Measurements from ENCODE around the gene GJB2. TPM values are rescaled to one million over a fixed set of nuclear protein-coding genes. Genes with fewer than 3 reads are reported as not detected.

Gene GJB2
- total RNA-seq = not detected in 2 replicates

DNA sequence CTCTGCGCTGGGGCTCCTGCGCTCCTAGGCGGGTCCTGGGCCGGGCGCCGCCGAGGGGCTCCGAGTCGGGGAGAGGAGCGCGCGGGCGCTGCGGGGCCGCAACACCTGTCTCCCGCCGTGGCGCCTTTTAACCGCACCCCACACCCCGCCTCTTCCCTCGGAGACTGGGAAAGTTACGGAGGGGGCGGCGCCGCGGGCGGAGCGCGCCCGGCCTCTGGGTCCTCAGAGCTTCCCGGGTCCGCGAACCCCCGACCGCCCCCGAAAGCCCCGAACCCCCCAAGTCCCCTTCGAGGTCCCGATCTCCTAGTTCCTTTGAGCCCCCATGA is at the start of gene GJB2:
GJB2 (minus strand) TSS at position 103 of the 326 bp plus-strand sequence. CDS start 3,357 bp downstream, outside the sequence.
- DNase-seq (ENCODE audit: low read depth in 2 of 2) = no peak

DNA sequence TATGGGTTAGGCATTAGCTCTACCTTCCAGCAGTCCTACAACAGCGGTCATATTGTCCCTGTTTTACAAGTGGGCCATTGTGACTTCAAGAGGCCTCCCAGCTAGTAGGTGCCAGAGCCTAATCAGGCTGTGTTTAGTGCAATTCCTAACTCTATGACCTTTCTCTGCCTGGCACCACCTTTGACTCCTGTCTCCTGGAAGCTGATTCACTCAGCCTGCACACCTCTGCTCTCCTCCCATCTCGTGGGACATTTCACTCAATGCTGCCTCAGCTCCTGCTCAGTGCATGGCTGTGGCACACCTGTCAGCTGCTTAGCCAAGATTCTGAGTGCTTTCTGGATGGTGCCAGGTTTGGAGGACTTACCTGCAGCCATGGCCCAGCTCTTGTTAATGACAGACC is 48.9 kb upstream of the GJB2 start:
- DNase-seq (ENCODE audit: low read depth in 2 of 2) = no peak

DNA sequence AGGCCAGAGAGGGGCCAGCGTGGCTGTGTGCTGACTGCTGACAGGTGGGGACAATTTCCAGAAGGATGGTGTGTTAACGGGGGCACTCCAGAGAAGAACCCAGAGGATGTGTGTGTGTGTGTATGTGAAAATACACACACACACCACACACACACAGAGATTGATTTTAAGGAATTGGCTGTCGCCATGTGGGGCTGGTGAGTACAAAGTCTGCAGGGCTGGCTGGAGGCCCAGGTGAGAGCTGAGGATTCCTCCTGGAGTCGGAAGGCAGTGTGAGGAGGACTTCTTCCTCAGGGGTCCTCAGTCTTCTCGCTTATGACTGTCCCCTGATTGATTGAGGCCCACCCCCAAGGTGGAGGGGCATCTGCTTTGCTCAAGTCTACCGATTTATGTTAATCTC is 47.0 kb upstream of the GJB2 start:
- no peak for DNase-seq (ENCODE audit: low read depth in 2 of 2)

DNA sequence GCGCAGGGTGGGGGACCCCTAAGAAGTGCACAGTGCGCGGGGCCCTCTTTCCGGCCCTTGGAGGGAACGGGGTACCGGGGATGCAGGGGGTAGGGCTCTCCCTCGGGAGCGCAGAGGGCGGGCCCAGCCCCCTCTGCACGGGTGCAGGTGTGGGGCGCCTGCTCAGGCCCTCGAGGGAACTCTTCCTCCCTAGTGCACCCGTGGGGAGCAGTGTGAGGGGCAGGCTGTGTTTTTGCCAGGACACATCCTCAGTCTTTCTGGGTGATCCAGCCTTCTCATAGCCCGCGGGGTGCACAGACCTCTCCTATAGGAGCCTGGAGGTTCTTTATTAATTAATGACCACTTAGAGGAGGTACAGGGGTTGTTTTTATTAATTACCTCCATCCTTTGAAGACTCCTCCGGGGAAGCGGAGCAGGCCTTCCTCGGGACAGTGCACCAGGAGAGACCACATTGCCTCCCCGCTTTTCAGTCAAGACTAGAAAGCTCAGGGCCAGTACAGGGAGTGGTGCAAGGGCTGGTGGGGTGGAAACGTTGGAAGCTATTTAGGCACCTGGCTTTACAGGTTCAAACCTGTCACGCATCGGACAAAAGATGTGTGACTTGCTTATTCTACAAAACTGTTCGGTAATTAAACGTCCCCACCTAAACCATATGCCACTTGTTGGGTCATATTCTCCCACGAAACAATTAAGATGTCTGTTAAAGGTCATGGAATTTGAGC is 40.0 kb upstream of the GJB2 start:
- DNase-seq (ENCODE audit: low read depth in 2 of 2) = no peak

- DNase-seq (ENCODE audit: low read depth in 2 of 2) = no peak
Measured at GRCh38 chr13:20231839-20232555, 39.3 kb upstream of the GJB2 start, which contains the start of gene GJB6. Gene GJB6, minus strand, starts transcription at chr13:20232319. Its CDS starts 8,839 bp downstream, at chr13:20223480.

GRCh38 chr13:20230913-20231838 is 38.4 kb upstream of the GJB2 start:
- no peak for DNase-seq (ENCODE audit: low read depth in 2 of 2)

DNA sequence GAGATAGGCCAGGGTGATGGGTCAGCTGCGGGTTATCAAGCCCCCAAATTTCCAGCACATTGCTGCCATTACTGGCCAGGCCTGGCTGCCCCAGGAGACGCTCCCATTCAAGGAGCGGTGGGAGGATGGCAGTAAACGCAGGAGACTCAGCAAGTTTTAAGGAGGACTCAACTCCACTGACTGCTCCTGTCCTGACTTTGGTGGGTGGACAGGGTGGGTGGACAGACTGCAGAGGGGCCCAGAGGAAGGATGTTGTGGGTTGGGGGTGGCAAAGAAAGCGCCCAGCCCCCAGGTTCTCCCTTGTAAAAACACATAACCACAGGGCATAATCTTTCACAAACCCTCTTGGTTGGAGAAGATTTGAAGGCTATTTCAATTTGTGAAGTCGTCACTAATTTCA is 35.0 kb upstream of the GJB2 start:
- no peak for DNase-seq (ENCODE audit: low read depth in 2 of 2)

DNA sequence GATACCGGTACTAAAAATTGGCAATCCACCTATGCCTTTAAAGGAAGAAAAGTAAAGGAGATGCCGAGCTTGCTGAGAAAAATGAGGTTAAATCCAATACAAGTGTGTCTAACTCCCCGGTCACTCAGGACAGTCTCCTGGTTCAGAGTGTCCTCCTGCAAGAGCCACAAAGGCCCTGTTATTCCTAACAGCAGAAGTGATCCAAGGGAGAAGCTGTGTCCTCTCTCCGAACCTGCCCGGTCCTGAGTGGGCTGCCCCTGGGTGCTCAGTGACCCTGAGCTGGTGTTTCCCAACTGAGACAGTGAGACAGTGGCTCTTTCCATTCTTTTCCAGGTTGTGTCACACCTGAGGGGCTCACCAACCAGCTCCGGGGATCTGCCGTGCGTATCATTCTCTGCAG is 34.5 kb upstream of the GJB2 start:
- no peak for DNase-seq (ENCODE audit: low read depth in 2 of 2)

- no peak for DNase-seq (ENCODE audit: low read depth in 2 of 2)
Measured at GRCh38 chr13:20222553-20222952, 29.8 kb upstream of the GJB2 start.

GRCh38 chr13:20221772-20222171 is 29.0 kb upstream of the GJB2 start:
- no peak for DNase-seq (ENCODE audit: low read depth in 2 of 2)

DNA sequence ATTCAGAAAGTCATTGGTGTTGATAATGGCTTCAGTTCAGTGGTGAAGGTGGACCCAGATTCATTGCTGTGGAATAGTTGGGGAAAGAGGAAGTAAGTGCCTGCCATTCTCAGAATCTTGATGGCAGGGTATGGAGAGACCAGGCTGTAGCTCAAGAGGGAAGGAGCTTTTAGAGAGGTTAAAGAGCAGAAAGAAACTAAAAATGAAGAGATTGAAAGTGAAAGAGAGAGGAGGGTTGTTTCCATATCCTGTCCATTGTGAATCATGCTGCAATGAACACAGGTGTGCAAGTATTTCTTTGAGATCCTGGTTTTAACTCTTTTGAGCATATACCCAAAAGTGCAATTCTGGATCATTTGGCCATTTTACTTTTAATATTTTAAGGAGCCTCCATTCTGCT is 26.8 kb upstream of the GJB2 start:
- no peak for DNase-seq (ENCODE audit: low read depth in 2 of 2)

- no peak for DNase-seq (ENCODE audit: low read depth in 2 of 2)
Measured at GRCh38 chr13:20217168-20217567, 24.4 kb upstream of the GJB2 start.

GRCh38 chr13:20209948-20210347 is 17.2 kb upstream of the GJB2 start:
- DNase-seq (ENCODE audit: low read depth in 2 of 2) = no peak

DNA sequence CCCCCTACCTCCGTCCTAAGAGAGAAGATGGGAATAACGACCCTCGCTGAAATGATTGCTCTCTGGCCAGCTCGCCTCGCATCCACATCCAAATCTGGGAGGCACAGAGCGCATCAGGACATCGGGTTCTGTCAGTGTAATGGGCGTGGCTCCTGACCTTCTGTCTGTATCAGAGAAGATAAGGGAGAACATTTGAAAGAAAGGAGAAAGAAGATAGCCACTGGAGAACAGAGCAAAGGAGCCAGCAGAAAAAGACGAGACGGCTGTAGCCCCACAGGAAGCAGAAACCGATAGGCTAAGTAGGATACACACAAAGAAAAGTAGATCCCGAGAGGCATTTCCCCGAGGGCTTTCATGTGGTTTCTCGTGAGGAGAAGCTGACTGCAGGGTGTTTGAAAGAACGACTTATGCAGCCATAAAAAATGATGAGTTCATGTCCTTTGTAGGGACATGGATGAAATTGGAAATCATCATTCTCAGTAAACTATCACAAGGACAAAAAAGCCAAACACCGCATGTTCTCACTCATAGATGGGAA is 14.0 kb upstream of the GJB2 start:
- no peak for DNase-seq (ENCODE audit: low read depth in 2 of 2)

GRCh38 chr13:20206065-20206697 is 13.4 kb upstream of the GJB2 start:
- no peak for DNase-seq (ENCODE audit: low read depth in 2 of 2)

DNA sequence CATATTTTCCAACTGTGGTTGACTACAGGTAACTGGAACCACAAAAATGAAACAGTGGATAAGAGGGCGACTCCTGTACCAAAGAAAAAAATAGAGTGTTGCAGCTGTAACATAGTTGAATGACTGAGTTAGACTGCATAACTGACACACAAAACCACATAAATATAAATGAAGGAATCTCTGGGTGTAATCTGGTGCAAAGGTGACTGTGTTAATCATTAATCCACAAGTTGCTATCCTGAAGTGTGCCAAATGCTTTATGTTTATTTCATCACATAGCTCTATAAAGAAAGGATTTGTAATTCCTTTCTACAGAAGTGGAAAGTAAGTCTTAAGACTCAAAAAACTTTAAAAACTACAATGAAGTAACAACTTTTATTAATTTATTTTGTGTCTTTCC is 6.0 kb upstream of the GJB2 start:
- no peak for DNase-seq (ENCODE audit: low read depth in 2 of 2)

GRCh38 chr13:20197361-20197834 is 4.7 kb upstream of the GJB2 start:
- DNase-seq (ENCODE audit: low read depth in 2 of 2) = peak; percentile 17 to 53

DNA sequence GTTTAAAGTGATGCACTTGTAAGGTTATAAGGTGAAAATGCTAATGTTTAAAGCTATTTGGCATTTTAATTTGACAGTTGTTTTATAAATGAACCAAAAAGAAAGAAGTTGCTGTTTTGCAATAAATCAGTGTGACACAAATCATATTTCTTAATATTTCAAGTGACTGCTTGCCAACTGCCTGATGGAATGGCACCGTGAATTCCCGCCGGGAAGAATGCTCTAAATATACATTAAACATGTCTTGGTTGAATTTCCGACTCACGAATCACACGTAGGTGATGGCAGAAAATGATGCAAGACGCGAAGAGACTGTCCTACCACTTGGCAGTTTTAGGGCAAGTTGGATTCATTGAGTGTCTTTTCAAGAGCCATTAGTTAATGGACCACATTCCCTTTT is 3.1 kb upstream of the GJB2 start:
- DNase-seq (ENCODE audit: low read depth in 2 of 2) = no peak

- no peak for DNase-seq (ENCODE audit: low read depth in 2 of 2)
Measured at GRCh38 chr13:20193907-20194631, 1.3 kb upstream of the GJB2 start.

- no peak for DNase-seq (ENCODE audit: low read depth in 2 of 2)
Measured at GRCh38 chr13:20193162-20193906, 596 bp upstream of the GJB2 start.
